ENCODE data around the gene BLOC1S1. TPM values are rescaled to one million over a fixed set of nuclear protein-coding genes. Genes with fewer than 3 reads are reported as not detected.

The BLOC1S1 gene
- total and polyA plus RNA-seq, 10 of the 15 experiments (the other 5 are each of a cell fraction or from before 2014, with no cell fraction given): 126 to 285 (median 166) TPM

- 12% methylated on average over 19 of the region's 19 CpGs for WGBS (ENCODE audit: insufficient coverage, insufficient replicate concordance, low lambda C conversion rate, missing lambda C conversion rate)
- RAD21 ChIA-PET (ENCODE audit: unreplicated experiment): interaction anchor here (0.9 to 4.4 kb wide), 17 partner anchors 8 to 458 kb away, joined by 3 to 58 read pairs (median 4); partner anchors contain the start of genes BLOC1S1, ORMDL2, RAB5B and RDH5
- TF ChIP-seq GATAD2B (conservative IDR thresholded peaks at IDR 0.05; ENCODE audit: low read depth) (0 out of 2 replicates have a peak, but pooled peaks have one; percentile 19), KAT2A (conservative IDR thresholded peaks at IDR 0.05; ENCODE audit: control insufficient read depth, low read depth, low read length) (no peak), ATF2 (IDR thresholded peaks at IDR 0.05; ENCODE audit: low read length) (no peak), JUND (IDR thresholded peaks at IDR 0.05; ENCODE audit: low read depth, low read length) (no peak), ZBTB40 (IDR thresholded peaks at IDR 0.05; ENCODE audit: borderline replicate concordance) (no peak; the same call in 1 of the 2 replicates), PML (IDR thresholded peaks at IDR 0.05; ENCODE audit: low read length) (peak; percentile 36; the same call in 1 of the 2 replicates), CBX3 (IDR thresholded peaks at IDR 0.05; ENCODE audit: borderline replicate concordance, low read depth) (no peak)
- TF ChIP-seq, protein P1, sequence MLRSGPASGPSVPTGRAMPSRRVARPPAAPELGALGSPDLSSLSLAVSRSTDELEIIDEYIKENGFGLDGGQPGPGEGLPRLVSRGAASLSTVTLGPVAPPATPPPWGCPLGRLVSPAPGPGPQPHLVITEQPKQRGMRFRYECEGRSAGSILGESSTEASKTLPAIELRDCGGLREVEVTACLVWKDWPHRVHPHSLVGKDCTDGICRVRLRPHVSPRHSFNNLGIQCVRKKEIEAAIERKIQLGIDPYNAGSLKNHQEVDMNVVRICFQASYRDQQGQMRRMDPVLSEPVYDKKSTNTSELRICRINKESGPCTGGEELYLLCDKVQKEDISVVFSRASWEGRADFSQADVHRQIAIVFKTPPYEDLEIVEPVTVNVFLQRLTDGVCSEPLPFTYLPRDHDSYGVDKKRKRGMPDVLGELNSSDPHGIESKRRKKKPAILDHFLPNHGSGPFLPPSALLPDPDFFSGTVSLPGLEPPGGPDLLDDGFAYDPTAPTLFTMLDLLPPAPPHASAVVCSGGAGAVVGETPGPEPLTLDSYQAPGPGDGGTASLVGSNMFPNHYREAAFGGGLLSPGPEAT (IDR thresholded peaks at IDR 0.05; ENCODE audit: low read depth): no peak
- TF ChIP-seq, protein P2, sequence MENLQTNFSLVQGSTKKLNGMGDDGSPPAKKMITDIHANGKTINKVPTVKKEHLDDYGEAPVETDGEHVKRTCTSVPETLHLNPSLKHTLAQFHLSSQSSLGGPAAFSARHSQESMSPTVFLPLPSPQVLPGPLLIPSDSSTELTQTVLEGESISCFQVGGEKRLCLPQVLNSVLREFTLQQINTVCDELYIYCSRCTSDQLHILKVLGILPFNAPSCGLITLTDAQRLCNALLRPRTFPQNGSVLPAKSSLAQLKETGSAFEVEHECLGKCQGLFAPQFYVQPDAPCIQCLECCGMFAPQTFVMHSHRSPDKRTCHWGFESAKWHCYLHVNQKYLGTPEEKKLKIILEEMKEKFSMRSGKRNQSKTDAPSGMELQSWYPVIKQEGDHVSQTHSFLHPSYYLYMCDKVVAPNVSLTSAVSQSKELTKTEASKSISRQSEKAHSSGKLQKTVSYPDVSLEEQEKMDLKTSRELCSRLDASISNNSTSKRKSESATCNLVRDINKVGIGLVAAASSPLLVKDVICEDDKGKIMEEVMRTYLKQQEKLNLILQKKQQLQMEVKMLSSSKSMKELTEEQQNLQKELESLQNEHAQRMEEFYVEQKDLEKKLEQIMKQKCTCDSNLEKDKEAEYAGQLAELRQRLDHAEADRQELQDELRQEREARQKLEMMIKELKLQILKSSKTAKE (IDR thresholded peaks at IDR 0.05; ENCODE audit: low read depth, poor library complexity, severe bottlenecking): no peak
Measured at GRCh38 chr12:55729819-55730818, 14.3 kb downstream of the BLOC1S1 start.

More at GRCh38 chr12:55729819-55730818, 14.3 kb downstream of the BLOC1S1 start:
- peak overlapping the region; percentile 79 for H2AFZ ChIP-seq (ENCODE audit: control insufficient read depth, low read depth, low read length)
- DNase-seq (ENCODE audit: low read depth, low spot score): no peak
- H3K4me2 ChIP-seq (ENCODE audit: control insufficient read depth, insufficient read depth): peak overlapping the region; percentile 70
- intact Hi-C loops (cut with micrococcal nuclease; ENCODE audit: unreplicated experiment): loop anchor here (1.0 to 10.0 kb wide), 2 partner anchors 7 to 455 kb away; partner anchors contain the start of gene SMARCC2
- peak overlapping the region; percentile 76 for H3K4me3 ChIP-seq
- BruUV-seq (replicated peaks): no TSS peak
- peaks cover 11% of the 10 kb centered on the region for H3K4me1 ChIP-seq (ENCODE audit: control insufficient read depth, insufficient read depth, low read length)
- FAIRE-seq: peak; percentile 76
- H3K9me3 ChIP-seq (replicated peaks; ENCODE audit: control insufficient read depth, insufficient read depth, low read length): no peaks in the 10 kb centered on the region
- ATAC-seq: peak; percentile 62
- peak overlapping the region; percentile 68 for H3K27ac ChIP-seq (ENCODE audit: control insufficient read depth, insufficient read depth)
- SMC1A ChIA-PET (ENCODE audit: uncharacterized antibody, unreplicated experiment): interaction anchor here (0.7 to 2.7 kb wide), 15 partner anchors 8 to 311 kb away, joined by 3 to 30 read pairs (median 3); partner anchors contain the start of genes BLOC1S1, DNAJC14, ORMDL2 and RDH5
- POLR2A ChIA-PET: interaction anchor here (0.5 to 4.5 kb wide), 19 partner anchors 8 to 791 kb away, joined by 3 to 39 read pairs (median 4); partner anchors contain the start of genes BLOC1S1, DNAJC14, ORMDL2 and PA2G4
- H4K20me1 ChIP-seq (ENCODE audit: control insufficient read depth, insufficient read depth): no peaks in the 10 kb centered on the region
- H3K79me2 ChIP-seq (ENCODE audit: control insufficient read depth, insufficient read depth, low read length): peaks cover 11% of the 10 kb centered on the region
- CTCF ChIA-PET: interaction anchor here (1.0 to 2.9 kb wide), 17 partner anchors 8 to 547 kb away, joined by 3 to 59 read pairs (median 4); partner anchors contain the start of genes BLOC1S1, ORMDL2, RDH5 and RPL41
- peak overlapping the region; percentile 67 for H3K9ac ChIP-seq (ENCODE audit: control insufficient read depth, insufficient read depth, low read length)
- no peaks in the 10 kb centered on the region; a peak in 1 of 4 replicates for H3K36me3 ChIP-seq (ENCODE audit: control insufficient read depth in 2 of 2, insufficient read depth in 2 of 2, low read length in 1 of 2)
- no peaks in the 10 kb centered on the region for H3K27me3 ChIP-seq (replicated peaks in 1 of 2; ENCODE audit: control insufficient read depth in 2 of 2, insufficient read depth in 2 of 2, low read length in 1 of 2)
- in situ Hi-C loops (cut with MboI): no loop called here

Data from GM12878 (cell line).